HepG2 (cell line): Measurements from ENCODE around the gene HIPK2. TPM values are rescaled to one million over a fixed set of nuclear protein-coding genes. Genes with fewer than 3 reads are reported as not detected.

ENCODE experiments used
- ATAC-seq: fragments of 200-7000 bp; cut with Tn5 transposase; 3 replicates; pipeline ENCODE4 v1.9.1; 2020; ENCODE audit warnings: mild to moderate bottlenecking, moderate library complexity
- BruUV-seq: library from RNA; stranded (reverse); fragments of 400-500 nt; replicated peaks from 2 replicates; lab custom pipeline; 2021; lab: Mats Ljungman, UMichigan
- CTCF ChIA-PET: fragments of 300-600 bp; formaldehyde crosslinking; extraction: SDS; loops from one replicate; lab custom pipeline; 2021; ENCODE audit warnings: low total read pairs, inconsistent platforms, low intra/inter-chr PET ratio; lab: Yijun Ruan, JAX
- POLR2A ChIA-PET: fragments of 350-600 bp; sonication (Branson Sonifier 250); formaldehyde crosslinking; loops from one replicate; lab custom pipeline; 2020; ENCODE audit warnings: antibody characterized with exemption, inconsistent platforms; lab: Yijun Ruan, JAX
- DNase-seq: peaks from one replicate; pipeline ENCODE4 v3.0.0-alpha.2; 2015; ENCODE audit warnings: low spot score
- FAIRE-seq: peaks from 3 replicates; lab custom pipeline; 2011; peaks lifted over from hg19 to GRCh38; lab: Jason Lieb, UNC
- H2AFZ ChIP-seq: one replicate; pipeline ENCODE4 v1.6.1; 2011; ENCODE audit warnings: low read length, inconsistent platforms
- H3K27ac ChIP-seq: fragments of 300-600 bp; 3 replicates; pipeline ENCODE4 v1.8.0; 2011; ENCODE audit warnings: mixed run types, mild to moderate bottlenecking, mixed read lengths, low read length, inconsistent platforms; ENCODE audit not compliant: insufficient read depth; ENCODE audit errors: extremely low read length
- H3K27me3 ChIP-seq, 2 experiments: fragments of 200-600 bp in 1 of 2; 2 replicates in 1 of 2; 3 replicates in 1 of 2; pipeline versions ENCODE4 v1.6.0 to v1.8.0; 2011; ENCODE audit warnings: low read length in 2 of 2, mild to moderate bottlenecking in 2 of 2, moderate library complexity in 2 of 2, inconsistent platforms in 1 of 2; ENCODE audit not compliant: insufficient read depth in 2 of 2, control insufficient read depth in 1 of 2
- H3K36me3 ChIP-seq, 2 experiments: fragments of 200-600 bp in 1 of 2; replicated peaks in 1 of 2; 2 replicates in 1 of 2; 3 replicates in 1 of 2; pipeline versions ENCODE4 v1.5.1 to v1.8.0; 2011; ENCODE audit warnings: low read length in 2 of 2, inconsistent platforms in 1 of 2; ENCODE audit not compliant: insufficient read depth in 2 of 2, control insufficient read depth in 1 of 2
- H3K4me1 ChIP-seq: 2 replicates; pipeline ENCODE4 v1.5.1; 2012; ENCODE audit warnings: low read length, inconsistent platforms; ENCODE audit not compliant: insufficient read depth
- H3K4me2 ChIP-seq: 2 replicates; pipeline ENCODE4 v1.6.0; 2011; ENCODE audit warnings: low read depth, low read length, inconsistent platforms
- H3K4me3 ChIP-seq, 3 experiments: fragments of 200-600 bp in 1 of 3; sonication (generic), shearing (Covaris generic) in 1 of 3; replicated peaks in 1 of 3; 2 replicates each; pipeline ENCODE4 v1.5.1; 2011 to 2016; ENCODE audit warnings: low read length in 3 of 3, inconsistent platforms in 2 of 3, low read depth in 2 of 3, mild to moderate bottlenecking in 2 of 3, control low read depth in 1 of 3, mixed read lengths in 1 of 3; ENCODE audit not compliant: insufficient read depth in 1 of 3
- H3K79me2 ChIP-seq: one replicate; pipeline ENCODE4 v1.6.1; 2011; ENCODE audit warnings: low read length, inconsistent platforms; ENCODE audit not compliant: insufficient read depth
- H3K9ac ChIP-seq: 2 replicates; pipeline ENCODE4 v1.6.0; 2011; ENCODE audit warnings: mild to moderate bottlenecking, low read depth, low read length, inconsistent platforms; ENCODE audit not compliant: insufficient read depth
- H3K9me3 ChIP-seq: 2 replicates; pipeline ENCODE4 v1.5.1; 2012; ENCODE audit warnings: mild to moderate bottlenecking, low read length
- H4K20me1 ChIP-seq: 2 replicates; pipeline ENCODE4 v1.6.0; 2011; ENCODE audit warnings: inconsistent platforms, mild to moderate bottlenecking, low read length, moderate library complexity; ENCODE audit not compliant: insufficient read depth
- CERS6 ChIP-seq: sonication (generic); formaldehyde crosslinking; IDR thresholded peaks from 2 replicates; pipeline ENCODE4 v1.5.0; 2020; ENCODE audit warnings: missing genetic modification reagents
- CTCF ChIP-seq: sonication (generic); formaldehyde crosslinking; IDR thresholded peaks from 2 replicates; pipeline ENCODE4 v1.5.0; 2020; ENCODE audit warnings: mild to moderate bottlenecking, missing genetic modification reagents, moderate library complexity
- MNT ChIP-seq: fragments of 450-650 bp; IDR thresholded peaks from 2 replicates; pipeline ENCODE4 v1.6.1; 2016
- POLR2A ChIP-seq, 2 experiments: IDR thresholded peaks; 2 replicates each; pipeline ENCODE4 v1.6.1; 2011; ENCODE audit warnings: low read depth in 2 of 2, low read length in 2 of 2, mild to moderate bottlenecking in 1 of 2, moderate library complexity in 1 of 2; ENCODE audit not compliant: insufficient read depth in 1 of 2
- RAD21 ChIP-seq: fragments of 450-650 bp; formaldehyde crosslinking; IDR thresholded peaks from 2 replicates; pipeline ENCODE4 v1.5.0; 2020; ENCODE audit warnings: mild to moderate bottlenecking
- SMC3 ChIP-seq: IDR thresholded peaks from 2 replicates; pipeline ENCODE4 v1.6.1; 2011; ENCODE audit warnings: low read length, improper control_type of control experiment
- STAG1 ChIP-seq: sonication (generic); formaldehyde crosslinking; IDR thresholded peaks from 2 replicates; pipeline ENCODE4 v1.4.0; 2020; ENCODE audit warnings: missing genetic modification reagents
- WGBS: methylation state at CpG from one replicate; pipeline ENCODE4 v1.1.6; 2017; ENCODE audit warnings: low lambda C conversion rate; 5-methylcytosine and 5-hydroxymethylcytosine counted together
- in situ Hi-C: cut with HindIII; loops from 2 replicates; pipeline ENCODE4 v1.10.0; 2017; ENCODE audit warnings: low pct_unique_long_range_greater_than_20kb; ENCODE audit not compliant: extremely low pct_ligation_motif_present
- intact Hi-C: fragments of 100-400 bp; cut with micrococcal nuclease; formaldehyde crosslinking; loops from one replicate; pipeline ENCODE4 v1.10.0; 2022; ENCODE audit not compliant: unreplicated experiment
- polyA plus RNA-seq, 8 experiments: library from polyadenylated mRNA; depleted of rRNA in 3 of 8; stranded (reverse) in 7 of 8; unstranded in 1 of 8; fragments of >200 nt; fragmentation: Illumina TruSeq in 4 of 8; extraction: Trizol in 4 of 8; gene quantifications; 2 replicates each; pipeline versions ENCODE4 v1.2.1 to v1.2.3, GENCODE V29; 2011 to 2016; ENCODE audit warnings: low read depth in 4 of 8, missing spikeins in 1 of 8, mixed read lengths in 1 of 8; ENCODE audit not compliant: insufficient read depth in 1 of 8
- total RNA-seq, 5 experiments: library from RNA; depleted of rRNA; stranded (reverse); fragments of >200 nt; fragmentation: Illumina TruSeq; extraction: Trizol; gene quantifications; 2 replicates each; pipeline ENCODE4 v1.2.3, GENCODE V29; 2016; ENCODE audit warnings: low read depth in 1 of 5

The HIPK2 gene
- total and polyA plus RNA-seq, 2 of the 13 experiments (the other 11 are each of a cell fraction or from before 2014, with no cell fraction given): 14.4 to 20.2 TPM

GRCh38 chr7:139602143-139602722, 175.6 kb downstream of the HIPK2 start:
- no peaks in the 10 kb centered on the region; the same call in 1 of the 2 replicates for H4K20me1 ChIP-seq
- H3K9me3 ChIP-seq: no peaks in the 10 kb centered on the region
- peaks cover 26 to 84% of the 10 kb centered on the region in 2 experiments for H3K36me3 ChIP-seq
- no peak overlapping the region for H3K4me2 ChIP-seq
- BruUV-seq: no TSS peak
- WGBS: 86% methylated on average over 7 of the region's 7 CpGs
- CTCF ChIA-PET: interaction anchor here (1.3 to 2.8 kb wide), 2 partner anchors 400 to 402 kb away, joined by 8 to 19 read pairs; no protein-coding TSS in a partner anchor
- peak; percentile 37 for DNase-seq
- no peaks in the 10 kb centered on the region for H3K4me1 ChIP-seq
- FAIRE-seq: peak; percentile 63
- TF ChIP-seq RAD21 (CRISPR knock-in tag) (0 out of 2 replicates have a peak, but pooled peaks have one; percentile 24), MNT (no peak), POLR2A (IDR thresholded peaks at IDR 0.05; ENCODE audit: insufficient read depth in 1 of 2, low read depth in 2 of 2, low read length in 2 of 2) (no peak), SMC3 (peak; percentile 55), CERS6 (CRISPR knock-in tag) (no peak), CTCF (peak; percentile 66), STAG1 (peak; percentile 76)
- in situ Hi-C loops (no loop called here), intact Hi-C loops (loop anchor here (1.0 kb wide), 1 partner anchor 400 kb away; no protein-coding TSS in a partner anchor)
- POLR2A ChIA-PET: no interaction called here
- no peak overlapping the region for H3K4me3 ChIP-seq
- peak; percentile 89 for ATAC-seq
- H3K79me2 ChIP-seq: no peaks in the 10 kb centered on the region
- H2AFZ ChIP-seq: no peak overlapping the region
- no peak overlapping the region for H3K9ac ChIP-seq
- no peaks in the 10 kb centered on the region for H3K27me3 ChIP-seq
- H3K27ac ChIP-seq: no peak overlapping the region
